GM19025 (cell line): Measurements from ENCODE around the gene SLC39A13.
"Not testable (repeated sequence)": the region's sequence is repeated elsewhere in the genome, so short reads cannot be mapped to it uniquely, and the experiment has no call there.

Experiments
- ATAC-seq: cut with Tn5 transposase; IDR thresholded peaks from one replicate; pipeline ENCODE4 v1.9.1; 2021; ENCODE audit warnings: mild to moderate bottlenecking, low read depth, moderate library complexity; ENCODE audit not compliant: unreplicated experiment

The SLC39A13 gene

GRCh38 chr11:47447906-47448305 lies 39.5 kb downstream of the SLC39A13 start:
- no peak for ATAC-seq

DNA sequence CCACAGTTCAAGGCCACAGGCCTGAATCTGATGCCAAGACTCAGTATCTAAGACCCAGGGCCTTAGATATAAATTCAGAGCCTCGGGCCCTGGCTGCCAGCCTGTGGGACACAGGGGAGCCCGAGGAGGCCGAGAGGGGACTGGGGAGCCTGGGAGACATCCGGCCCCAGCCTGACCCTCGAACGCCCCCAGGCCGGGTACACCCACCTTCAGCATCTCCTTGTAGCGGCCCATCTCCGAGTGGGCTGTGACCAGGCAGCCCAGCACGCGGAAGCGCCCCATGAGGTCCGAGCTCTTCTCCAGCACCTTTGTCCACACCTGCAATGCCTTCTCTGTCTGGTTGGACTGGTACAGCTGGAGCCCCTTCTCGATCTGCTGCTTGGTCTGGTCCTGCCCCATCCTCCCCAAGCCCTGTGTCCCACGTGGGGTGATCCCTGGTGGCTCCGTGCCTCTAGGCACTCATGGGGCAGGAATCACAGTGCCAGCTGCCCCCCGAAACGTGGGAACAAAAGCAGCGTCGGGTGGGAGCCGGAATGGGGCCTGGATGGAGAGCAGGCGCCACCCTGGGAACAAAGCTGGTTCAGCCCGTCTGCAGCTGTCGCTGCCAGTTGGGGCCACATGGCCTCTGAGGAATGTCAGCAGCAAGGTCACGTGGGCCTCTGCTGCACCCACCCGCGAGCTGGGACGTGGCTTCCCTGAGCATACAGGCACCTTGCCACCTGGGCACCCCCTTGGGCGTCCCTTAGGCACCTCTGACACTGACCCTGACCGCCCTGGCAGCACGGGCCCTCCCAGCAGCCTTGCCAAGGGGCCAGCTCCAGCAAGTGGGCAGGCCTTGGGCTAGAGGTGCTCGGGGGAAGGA lies 40.4 kb downstream of the SLC39A13 start, which contains the start of gene RAPSN:
TSS of gene RAPSN (minus strand) at position 571 of the 862 bp plus-strand sequence. CDS start at position 399, 172 bp downstream.
- no peak for ATAC-seq

DNA sequence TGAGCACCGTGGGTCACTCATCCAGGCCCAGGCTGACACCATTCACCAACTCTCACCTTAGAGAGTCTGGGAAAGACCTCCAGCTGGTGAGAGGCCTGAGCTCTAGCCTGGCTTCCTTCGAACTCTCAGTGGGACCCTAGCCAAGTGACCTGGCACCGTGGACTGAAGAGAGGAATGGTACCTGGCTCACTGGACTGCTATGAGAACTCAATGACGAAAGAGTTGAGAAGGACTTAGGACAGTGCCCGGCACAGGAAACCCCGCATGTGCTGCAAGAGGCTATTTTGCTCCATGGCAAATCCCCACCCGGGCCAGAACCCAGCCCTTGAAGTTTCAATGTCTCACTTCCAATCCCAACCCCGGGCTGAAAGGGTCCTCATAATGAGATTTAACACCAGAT lies 41.2 kb downstream of the SLC39A13 start:
- ATAC-seq = no peak

DNA sequence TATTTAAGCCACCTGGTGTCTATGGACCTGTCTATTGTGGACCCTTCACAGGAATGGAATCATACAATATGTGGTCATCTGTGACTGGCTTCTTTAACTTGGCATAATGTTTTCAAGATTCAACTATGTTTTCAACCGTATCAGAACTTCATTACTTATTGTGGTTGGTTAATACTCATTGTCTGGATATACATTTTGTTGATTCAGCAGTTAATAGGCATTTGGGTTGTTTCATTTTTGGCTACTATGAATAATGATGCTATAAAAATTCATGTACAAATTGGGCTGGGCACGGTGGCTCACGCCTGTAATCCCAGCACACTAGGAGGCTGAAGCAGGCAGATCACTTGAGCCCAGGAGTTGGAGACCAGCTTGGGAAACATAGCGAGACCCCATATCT lies 43.0 kb downstream of the SLC39A13 start:
- no peak for ATAC-seq

GRCh38 chr11:47451990-47452389 lies 43.6 kb downstream of the SLC39A13 start:
- no peak for ATAC-seq

GRCh38 chr11:47453365-47453764 lies 45.0 kb downstream of the SLC39A13 start:
- ATAC-seq = no peak

- ATAC-seq = not testable (repeated sequence)
Observed at GRCh38 chr11:47454258-47454671, 45.9 kb downstream of the SLC39A13 start.

GRCh38 chr11:47460571-47461235 lies 52.3 kb downstream of the SLC39A13 start:
- no peak for ATAC-seq

DNA sequence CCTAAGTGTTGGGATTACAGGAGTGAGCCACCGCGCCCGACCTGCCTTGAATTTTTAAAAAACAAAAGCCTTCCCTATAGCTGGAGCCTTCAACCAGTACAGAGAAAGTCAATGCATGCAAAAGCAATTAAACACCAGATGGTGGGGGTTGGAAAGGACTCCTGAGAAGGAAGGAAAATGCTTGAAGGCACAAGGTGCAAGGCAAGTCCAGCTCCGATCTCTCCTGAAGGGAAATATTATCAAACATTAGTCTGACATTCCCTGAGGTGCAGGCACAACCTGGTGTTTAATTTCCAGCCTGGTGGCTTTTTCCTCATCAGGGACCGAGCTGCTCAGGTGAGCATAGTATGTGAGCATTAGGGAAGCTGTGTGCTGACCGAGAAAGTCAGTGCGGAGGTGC lies 53.5 kb downstream of the SLC39A13 start:
- no peak for ATAC-seq

DNA sequence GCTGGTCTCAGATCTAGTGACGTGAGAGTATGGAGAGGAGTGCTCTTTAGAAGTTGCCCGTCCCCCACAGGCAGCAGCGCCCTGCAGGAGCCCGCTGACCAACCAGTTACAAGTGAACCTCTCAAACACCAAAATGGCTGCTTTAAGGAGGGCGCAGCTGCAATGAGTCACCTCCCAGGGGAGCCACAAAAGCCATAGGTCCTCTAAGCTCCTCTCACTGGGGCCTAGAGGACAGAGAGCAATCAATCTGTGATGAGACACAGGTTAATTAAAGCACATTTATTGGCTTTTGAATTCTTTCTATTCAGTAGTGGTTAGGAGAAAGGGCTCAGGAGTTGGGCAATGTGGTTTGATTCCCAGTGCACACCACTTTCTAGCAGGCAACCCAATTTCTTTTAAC lies 56.1 kb downstream of the SLC39A13 start:
- no peak for ATAC-seq
